Measurements from ENCODE around the gene EDAR.

Gene EDAR

DNA sequence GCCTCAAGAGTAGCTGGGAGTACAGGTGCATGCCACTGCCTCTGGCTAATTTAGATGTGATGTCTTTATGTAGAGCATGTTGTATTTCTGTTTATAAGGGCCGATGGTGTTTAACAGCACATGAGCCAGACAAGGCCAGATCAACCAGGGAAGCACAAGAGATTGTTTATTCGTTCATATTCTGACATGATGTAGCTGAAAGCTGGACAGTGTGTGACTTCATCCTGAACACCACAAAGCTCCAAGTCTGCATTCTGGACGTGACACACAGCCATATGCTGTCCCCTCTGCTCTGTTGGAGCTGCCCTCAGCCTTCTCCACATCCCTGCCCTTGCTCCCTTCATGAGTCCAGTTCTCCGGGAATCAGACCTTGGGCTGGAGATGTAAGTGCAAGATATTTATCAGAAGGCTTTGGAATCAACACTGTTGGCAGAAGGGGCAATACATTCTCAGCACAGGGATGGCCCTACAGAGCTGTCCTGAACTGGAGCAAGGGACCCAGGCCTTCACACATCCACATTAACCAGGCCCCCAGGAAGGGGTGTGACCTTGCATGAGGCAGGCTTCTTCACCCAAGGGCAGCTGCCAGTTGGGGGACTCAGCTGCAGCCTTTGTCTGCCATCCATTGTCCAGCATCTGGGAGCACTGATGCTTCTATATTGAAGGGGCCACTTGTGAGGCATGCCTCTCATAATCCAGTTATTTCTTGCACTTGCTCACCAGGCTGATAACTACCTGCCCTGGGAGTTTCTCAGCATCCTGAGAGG, 38.5 kb downstream of the EDAR start:
- H4K8ac ChIP-seq (ENCODE audit: low read length): no peak overlapping the region
- H3K23ac ChIP-seq (ENCODE audit: low read length in 2 of 2): no peak overlapping the region
- no peak overlapping the region for H2AFZ ChIP-seq (ENCODE audit: low read depth, low read length)
- no peaks in the 10 kb centered on the region for H3K79me1 ChIP-seq (replicated peaks; ENCODE audit: low read length, poor library complexity, severe bottlenecking)
- peaks cover 26 to 37% of the 10 kb centered on the region in 2 experiments for H3K27me3 ChIP-seq (ENCODE audit: control insufficient read depth in 1 of 2, insufficient read depth in 1 of 2, low read length in 2 of 2)
- H3K4me3 ChIP-seq (ENCODE audit: insufficient read depth in 1 of 2, low read depth in 1 of 2, low read length in 2 of 2): no peak overlapping the region
- no peaks in the 10 kb centered on the region for H3K4me1 ChIP-seq (ENCODE audit: control insufficient read depth, insufficient read depth, low read depth, low read length)
- no peaks in the 10 kb centered on the region for H3K36me3 ChIP-seq (ENCODE audit: control insufficient read depth in 1 of 2, insufficient read depth in 2 of 2, low read depth in 1 of 2, low read length in 2 of 2)
- no peak overlapping the region for H4K91ac ChIP-seq (ENCODE audit: low read length)
- H3K4ac ChIP-seq (ENCODE audit: low read depth in 1 of 2, low read length in 2 of 2): no peak overlapping the region
- H3K18ac ChIP-seq (ENCODE audit: low read depth in 1 of 2, low read length in 2 of 2): no peak overlapping the region
- no peak overlapping the region for H3K9ac ChIP-seq (ENCODE audit: low read length)
- H3K27ac ChIP-seq (ENCODE audit: low read length, poor library complexity, severe bottlenecking): no peak overlapping the region
- H2BK15ac ChIP-seq (ENCODE audit: low read depth, poor library complexity, severe bottlenecking): no peak overlapping the region
- H3K4me2 ChIP-seq (ENCODE audit: low read length, poor library complexity, severe bottlenecking): no peak overlapping the region
- H3K9me3 ChIP-seq (ENCODE audit: control insufficient read depth, low read length): peaks cover 35% of the 10 kb centered on the region
- WGBS: 68% methylated on average over 4 of the region's 4 CpGs
- no peak overlapping the region for H2AK5ac ChIP-seq (ENCODE audit: low read length, severe bottlenecking)
- H2BK120ac ChIP-seq (ENCODE audit: low read depth, low read length): no peak overlapping the region
- no peak for DNase-seq
- H3K14ac ChIP-seq (ENCODE audit: low read length in 2 of 2): no peak overlapping the region
- no peak overlapping the region for H2BK5ac ChIP-seq (ENCODE audit: low read depth, low read length, poor library complexity, severe bottlenecking)
- no peak overlapping the region for H2BK12ac ChIP-seq (ENCODE audit: low read length in 2 of 2)

GRCh38 chr2:108949316-108950239, 39.4 kb downstream of the EDAR start:
- DNase-seq: no peak
- 92% methylated on average over 4 of the region's 4 CpGs for WGBS

GRCh38 chr2:108947271-108947907, 41.6 kb downstream of the EDAR start:
- H3K79me1 ChIP-seq (replicated peaks; ENCODE audit: low read length, poor library complexity, severe bottlenecking): no peaks in the 10 kb centered on the region
- H3K27ac ChIP-seq (ENCODE audit: low read length, poor library complexity, severe bottlenecking): no peak overlapping the region
- no peak overlapping the region for H3K18ac ChIP-seq (ENCODE audit: low read depth in 1 of 2, low read length in 2 of 2)
- peaks cover 0 to 2% of the 10 kb centered on the region in 2 experiments for H3K36me3 ChIP-seq (ENCODE audit: control insufficient read depth in 1 of 2, insufficient read depth in 2 of 2, low read depth in 1 of 2, low read length in 2 of 2)
- DNase-seq: no peak
- no peak overlapping the region for H2BK5ac ChIP-seq (ENCODE audit: low read depth, low read length, poor library complexity, severe bottlenecking)
- no peak overlapping the region for H3K4ac ChIP-seq (ENCODE audit: low read depth in 1 of 2, low read length in 2 of 2)
- H3K9me3 ChIP-seq (ENCODE audit: control insufficient read depth, low read length): peaks cover 30% of the 10 kb centered on the region
- WGBS: 68% methylated on average over 5 of the region's 5 CpGs
- H2BK15ac ChIP-seq (ENCODE audit: low read depth, poor library complexity, severe bottlenecking): no peak overlapping the region
- no peak overlapping the region for H3K9ac ChIP-seq (ENCODE audit: low read length)
- H2AK5ac ChIP-seq (ENCODE audit: low read length, severe bottlenecking): no peak overlapping the region
- peaks cover 27 to 57% of the 10 kb centered on the region in 2 experiments for H3K27me3 ChIP-seq (ENCODE audit: control insufficient read depth in 1 of 2, insufficient read depth in 1 of 2, low read length in 2 of 2)
- no peak overlapping the region for H3K4me2 ChIP-seq (ENCODE audit: low read length, poor library complexity, severe bottlenecking)
- H2AFZ ChIP-seq (ENCODE audit: low read depth, low read length): no peak overlapping the region
- no peak overlapping the region for H3K4me3 ChIP-seq (ENCODE audit: insufficient read depth in 1 of 2, low read depth in 1 of 2, low read length in 2 of 2)
- no peaks in the 10 kb centered on the region for H3K4me1 ChIP-seq (ENCODE audit: control insufficient read depth, insufficient read depth, low read depth, low read length)
- no peak overlapping the region for H4K91ac ChIP-seq (ENCODE audit: low read length)
- no peak overlapping the region for H3K14ac ChIP-seq (ENCODE audit: low read length in 2 of 2)
- no peak overlapping the region for H3K23ac ChIP-seq (ENCODE audit: low read length in 2 of 2)
- no peak overlapping the region for H2BK12ac ChIP-seq (ENCODE audit: low read length in 2 of 2)
- H2BK120ac ChIP-seq (ENCODE audit: low read depth, low read length): no peak overlapping the region
- no peak overlapping the region for H4K8ac ChIP-seq (ENCODE audit: low read length)

More at GRCh38 chr2:108949316-108950239, 39.4 kb downstream of the EDAR start:
- Histone ChIP-seq H3K4me3 (ENCODE audit: insufficient read depth in 1 of 2, low read depth in 1 of 2, low read length in 2 of 2) (no peak overlapping the region), H3K18ac (ENCODE audit: low read depth in 1 of 2, low read length in 2 of 2) (no peak overlapping the region), H3K27ac (ENCODE audit: low read length, poor library complexity, severe bottlenecking) (no peak overlapping the region), H3K14ac (ENCODE audit: low read length in 2 of 2) (no peak overlapping the region), H3K9me3 (ENCODE audit: control insufficient read depth, low read length) (peaks cover 35% of the 10 kb centered on the region), H2BK120ac (ENCODE audit: low read depth, low read length) (no peak overlapping the region), H2BK15ac (ENCODE audit: low read depth, poor library complexity, severe bottlenecking) (peak overlapping the region; percentile 33), H4K91ac (ENCODE audit: low read length) (no peak overlapping the region), H3K79me1 (replicated peaks; ENCODE audit: low read length, poor library complexity, severe bottlenecking) (no peaks in the 10 kb centered on the region), H3K27me3 (ENCODE audit: control insufficient read depth in 1 of 2, insufficient read depth in 1 of 2, low read length in 2 of 2) (peaks cover 26 to 45% of the 10 kb centered on the region in 2 experiments), H3K36me3 (ENCODE audit: control insufficient read depth in 1 of 2, insufficient read depth in 2 of 2, low read depth in 1 of 2, low read length in 2 of 2) (no peaks in the 10 kb centered on the region), H2AFZ (ENCODE audit: low read depth, low read length) (no peak overlapping the region), H2BK5ac (ENCODE audit: low read depth, low read length, poor library complexity, severe bottlenecking) (no peak overlapping the region), H3K4me2 (ENCODE audit: low read length, poor library complexity, severe bottlenecking) (no peak overlapping the region), H2AK5ac (ENCODE audit: low read length, severe bottlenecking) (no peak overlapping the region), H3K4ac (ENCODE audit: low read depth in 1 of 2, low read length in 2 of 2) (no peak overlapping the region), H3K23ac (ENCODE audit: low read length in 2 of 2) (no peak overlapping the region), H4K8ac (ENCODE audit: low read length) (no peak overlapping the region), H2BK12ac (ENCODE audit: low read length in 2 of 2) (no peak overlapping the region), H3K9ac (ENCODE audit: low read length) (no peak overlapping the region), H3K4me1 (ENCODE audit: control insufficient read depth, insufficient read depth, low read depth, low read length) (no peaks in the 10 kb centered on the region)

GRCh38 chr2:108946442-108946841, 42.6 kb downstream of the EDAR start:
- Histone ChIP-seq H3K27me3 (ENCODE audit: control insufficient read depth in 1 of 2, insufficient read depth in 1 of 2, low read length in 2 of 2) (peaks cover 36 to 59% of the 10 kb centered on the region in 2 experiments), H3K4me2 (ENCODE audit: low read length, poor library complexity, severe bottlenecking) (no peak overlapping the region), H3K4ac (ENCODE audit: low read depth in 1 of 2, low read length in 2 of 2) (no peak overlapping the region), H3K27ac (ENCODE audit: low read length, poor library complexity, severe bottlenecking) (no peak overlapping the region), H3K4me1 (ENCODE audit: control insufficient read depth, insufficient read depth, low read depth, low read length) (no peaks in the 10 kb centered on the region), H3K36me3 (ENCODE audit: control insufficient read depth in 1 of 2, insufficient read depth in 2 of 2, low read depth in 1 of 2, low read length in 2 of 2) (peaks cover 0 to 3% of the 10 kb centered on the region in 2 experiments), H2AFZ (ENCODE audit: low read depth, low read length) (no peak overlapping the region), H3K18ac (ENCODE audit: low read depth in 1 of 2, low read length in 2 of 2) (no peak overlapping the region), H3K14ac (ENCODE audit: low read length in 2 of 2) (no peak overlapping the region), H2BK120ac (ENCODE audit: low read depth, low read length) (no peak overlapping the region), H3K9me3 (ENCODE audit: control insufficient read depth, low read length) (peaks cover 22% of the 10 kb centered on the region), H3K4me3 (ENCODE audit: insufficient read depth in 1 of 2, low read depth in 1 of 2, low read length in 2 of 2) (no peak overlapping the region), H3K9ac (ENCODE audit: low read length) (no peak overlapping the region), H2BK5ac (ENCODE audit: low read depth, low read length, poor library complexity, severe bottlenecking) (no peak overlapping the region), H2BK12ac (ENCODE audit: low read length in 2 of 2) (no peak overlapping the region), H4K8ac (ENCODE audit: low read length) (no peak overlapping the region), H4K91ac (ENCODE audit: low read length) (no peak overlapping the region), H3K23ac (ENCODE audit: low read length in 2 of 2) (no peak overlapping the region), H2AK5ac (ENCODE audit: low read length, severe bottlenecking) (no peak overlapping the region), H3K79me1 (replicated peaks; ENCODE audit: low read length, poor library complexity, severe bottlenecking) (no peaks in the 10 kb centered on the region), H2BK15ac (ENCODE audit: low read depth, poor library complexity, severe bottlenecking) (no peak overlapping the region)
- no peak for DNase-seq
- 93% methylated on average over 1 of the region's 1 CpG for WGBS

Data from mesenchymal stem cell (in vitro differentiated cells and primary cell).